SK-N-MC (cell line): ENCODE measurements around the gene ARMC9.

Experiments used
- EZH2 ChIP-seq: fragments of 200-600 bp; sonication (generic); IDR thresholded peaks from one replicate; pipeline ENCODE4 v1.6.1; 2017; ENCODE audit warnings: antibody characterized with exemption
- FOXP2 ChIP-seq: optimal IDR thresholded peaks from 2 replicates; pipeline ENCODE3; 2011; ENCODE audit warnings: mild to moderate bottlenecking, moderate library complexity; ENCODE audit not compliant: insufficient read depth; ENCODE audit errors: extremely low read length, control extremely low read depth
- POLR2AphosphoS5 ChIP-seq: IDR thresholded peaks from 2 replicates; pipeline ENCODE4 v1.6.1; 2012; ENCODE audit warnings: mild to moderate bottlenecking, low read depth, low read length, borderline replicate concordance

DNA sequence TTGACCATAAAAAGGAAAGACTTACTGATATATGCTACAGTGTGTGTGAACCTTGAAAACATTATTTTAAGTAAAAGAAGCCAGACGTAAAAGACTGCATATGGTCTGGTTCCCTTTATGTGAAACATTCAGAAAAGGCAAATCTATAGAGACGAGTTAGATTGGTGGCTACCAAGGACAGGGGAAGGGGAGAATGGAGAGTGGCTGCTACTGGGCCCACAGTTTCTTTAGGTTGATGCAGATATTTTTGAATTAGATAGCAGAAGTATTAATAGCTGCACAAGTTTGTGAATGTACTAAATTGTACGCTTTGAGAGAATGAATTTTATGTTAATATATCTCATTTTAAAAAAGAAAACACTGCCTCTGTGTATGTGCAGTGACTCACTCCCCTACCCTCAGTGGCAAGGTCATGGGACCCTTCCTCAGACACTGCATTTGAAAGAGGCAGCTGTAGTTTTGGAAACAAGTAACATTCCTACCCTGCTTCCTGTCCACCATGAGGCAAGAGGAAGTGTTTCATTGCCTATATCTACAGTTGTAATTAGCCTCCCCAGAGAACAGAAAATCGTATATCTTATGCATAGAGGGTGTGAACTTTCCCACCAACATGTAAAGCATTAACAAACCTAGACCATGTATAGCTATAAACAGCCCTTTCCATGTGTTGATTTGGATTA lies 29.8 kb upstream of the ARMC9 start:
- TF ChIP-seq POLR2AphosphoS5 (no peak), EZH2 (no peak), FOXP2 (no peak)
